ENCODE data around the gene GPR33.

The GPR33 gene, protein sequence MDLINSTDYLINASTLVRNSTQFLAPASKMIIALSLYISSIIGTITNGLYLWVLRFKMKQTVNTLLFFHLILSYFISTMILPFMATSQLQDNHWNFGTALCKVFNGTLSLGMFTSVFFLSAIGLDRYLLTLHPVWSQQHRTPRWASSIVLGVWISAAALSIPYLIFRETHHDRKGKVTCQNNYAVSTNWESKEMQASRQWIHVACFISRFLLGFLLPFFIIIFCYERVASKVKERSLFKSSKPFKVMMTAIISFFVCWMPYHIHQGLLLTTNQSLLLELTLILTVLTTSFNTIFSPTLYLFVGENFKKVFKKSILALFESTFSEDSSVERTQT

GRCh38 chr14:31487886-31488285 lies at the start of gene GPR33:
TSS of gene GPR33 (minus strand) at chr14:31488039. CDS start at chr14:31483965, 4,074 bp downstream.
- no peak for ATAC-seq (replicated peaks; ENCODE audit: extremely low read depth, poor library complexity, severe bottlenecking)
- Mint-ChIP-seq H3K27me3 (peaks cover 14% of the 10 kb centered on the region), H3K9me3 (no peaks in the 10 kb centered on the region), H3K4me1 (no peaks in the 10 kb centered on the region), H3K4me3 (no peak within 1 kb of the TSS), H3K36me3 (ENCODE audit: insufficient read depth) (no peaks in the 10 kb centered on the region), H3K27ac (ENCODE audit: low read depth) (no peak within 1 kb of the TSS)
- DNase-seq (ENCODE audit: low spot score in 2 of 2), result no peak

- Mint-ChIP-seq H3K36me3 (ENCODE audit: insufficient read depth) (no peaks in the 10 kb centered on the region), H3K4me1 (no peaks in the 10 kb centered on the region), H3K9me3 (no peaks in the 10 kb centered on the region), H3K4me3 (no peak overlapping the region), H3K27ac (ENCODE audit: low read depth) (no peak overlapping the region), H3K27me3 (peaks cover 68% of the 10 kb centered on the region)
- DNase-seq (ENCODE audit: low spot score in 2 of 2) (no peak), ATAC-seq (replicated peaks; ENCODE audit: extremely low read depth, poor library complexity, severe bottlenecking) (no peak)
Measured at GRCh38 chr14:31536201-31536960, 48.5 kb upstream of the GPR33 start.

- Mint-ChIP-seq H3K9me3 (no peaks in the 10 kb centered on the region), H3K36me3 (ENCODE audit: insufficient read depth) (no peaks in the 10 kb centered on the region), H3K4me1 (no peaks in the 10 kb centered on the region), H3K27ac (ENCODE audit: low read depth) (no peak overlapping the region), H3K27me3 (peaks cover 26% of the 10 kb centered on the region), H3K4me3 (no peak overlapping the region)
- DNase-seq (ENCODE audit: low spot score in 2 of 2) (no peak), ATAC-seq (replicated peaks; ENCODE audit: extremely low read depth, poor library complexity, severe bottlenecking) (no peak)
Measured at GRCh38 chr14:31530136-31530535, 42.3 kb upstream of the GPR33 start.

DNA sequence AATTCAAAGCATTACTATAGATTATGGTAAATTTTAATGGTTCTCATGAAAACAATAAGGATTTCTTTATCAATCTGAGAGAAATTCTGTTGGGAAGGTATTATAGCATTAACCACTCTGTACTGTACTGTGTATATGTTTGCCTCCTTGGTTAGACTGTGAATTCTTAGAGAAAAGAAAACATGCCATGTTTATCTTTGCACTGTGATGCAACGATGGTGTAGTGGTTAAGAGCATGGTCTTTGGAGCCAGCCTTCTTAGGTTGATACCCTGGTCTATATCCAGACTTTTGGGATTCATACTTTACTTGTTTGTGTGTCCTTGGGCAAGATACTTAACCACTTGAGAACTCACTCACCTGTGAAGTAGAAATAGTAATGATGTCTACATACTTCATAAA lies 41.2 kb upstream of the GPR33 start:
- H3K27ac Mint-ChIP-seq (ENCODE audit: low read depth), result no peak overlapping the region
- no peaks in the 10 kb centered on the region for H3K9me3 Mint-ChIP-seq
- H3K4me3 Mint-ChIP-seq, result no peak overlapping the region
- H3K4me1 Mint-ChIP-seq, result no peaks in the 10 kb centered on the region
- H3K36me3 Mint-ChIP-seq (ENCODE audit: insufficient read depth), result no peaks in the 10 kb centered on the region
- DNase-seq (ENCODE audit: low spot score in 2 of 2), result no peak
- ATAC-seq (replicated peaks; ENCODE audit: extremely low read depth, poor library complexity, severe bottlenecking), result no peak
- peaks cover 26% of the 10 kb centered on the region for H3K27me3 Mint-ChIP-seq

- H3K27ac Mint-ChIP-seq (ENCODE audit: low read depth), result no peak overlapping the region
- H3K4me3 Mint-ChIP-seq, result no peak overlapping the region
- DNase-seq (ENCODE audit: low spot score in 2 of 2) (no peak), ATAC-seq (replicated peaks; ENCODE audit: extremely low read depth, poor library complexity, severe bottlenecking) (no peak)
- H3K9me3 Mint-ChIP-seq, result no peaks in the 10 kb centered on the region
- peaks cover 29% of the 10 kb centered on the region for H3K27me3 Mint-ChIP-seq
- H3K36me3 Mint-ChIP-seq (ENCODE audit: insufficient read depth), result no peaks in the 10 kb centered on the region
- no peaks in the 10 kb centered on the region for H3K4me1 Mint-ChIP-seq
Measured at GRCh38 chr14:31527546-31527945, 39.7 kb upstream of the GPR33 start.

DNA sequence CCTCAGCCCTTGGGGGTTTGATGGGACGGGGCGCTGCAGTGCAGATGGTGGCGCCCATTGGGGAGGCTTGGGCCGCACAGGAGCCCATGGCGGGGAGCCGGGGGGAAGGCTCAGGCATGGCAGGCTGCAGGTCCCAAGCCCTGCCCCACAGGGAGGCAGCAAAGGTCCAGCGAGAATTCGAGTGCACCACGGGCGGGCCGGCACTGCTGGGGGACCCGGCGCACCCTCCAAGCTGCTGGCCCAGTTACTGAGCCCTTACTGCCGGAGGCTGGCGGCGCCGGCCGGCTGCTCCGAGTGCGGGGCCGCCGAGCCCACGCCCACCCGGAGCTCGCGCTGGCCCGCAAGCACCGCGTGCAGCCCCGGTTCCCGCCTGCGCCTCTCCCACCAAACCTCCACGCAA lies 39.2 kb upstream of the GPR33 start:
- DNase-seq (ENCODE audit: low spot score in 2 of 2) (no peak), ATAC-seq (replicated peaks; ENCODE audit: extremely low read depth, poor library complexity, severe bottlenecking) (no peak)
- H3K27ac Mint-ChIP-seq (ENCODE audit: low read depth), result no peak overlapping the region
- H3K4me3 Mint-ChIP-seq, result no peak overlapping the region
- H3K27me3 Mint-ChIP-seq, result peaks cover 29% of the 10 kb centered on the region
- H3K36me3 Mint-ChIP-seq (ENCODE audit: insufficient read depth), result no peaks in the 10 kb centered on the region
- H3K4me1 Mint-ChIP-seq, result no peaks in the 10 kb centered on the region
- no peaks in the 10 kb centered on the region for H3K9me3 Mint-ChIP-seq

GRCh38 chr14:31510855-31511254 lies 23.0 kb upstream of the GPR33 start:
- H3K27ac Mint-ChIP-seq (ENCODE audit: low read depth), result no peak overlapping the region
- H3K4me3 Mint-ChIP-seq, result no peak overlapping the region
- no peaks in the 10 kb centered on the region for H3K36me3 Mint-ChIP-seq (ENCODE audit: insufficient read depth)
- ATAC-seq (replicated peaks; ENCODE audit: extremely low read depth, poor library complexity, severe bottlenecking), result no peak
- H3K9me3 Mint-ChIP-seq, result no peaks in the 10 kb centered on the region
- H3K4me1 Mint-ChIP-seq, result no peaks in the 10 kb centered on the region
- DNase-seq (ENCODE audit: low spot score in 2 of 2), result no peak
- peaks cover 23% of the 10 kb centered on the region for H3K27me3 Mint-ChIP-seq

- no peak overlapping the region for H3K4me3 Mint-ChIP-seq
- no peak overlapping the region for H3K27ac Mint-ChIP-seq (ENCODE audit: low read depth)
- H3K27me3 Mint-ChIP-seq, result peaks cover 23% of the 10 kb centered on the region
- H3K4me1 Mint-ChIP-seq, result no peaks in the 10 kb centered on the region
- ATAC-seq (replicated peaks; ENCODE audit: extremely low read depth, poor library complexity, severe bottlenecking), result no peak
- no peaks in the 10 kb centered on the region for H3K36me3 Mint-ChIP-seq (ENCODE audit: insufficient read depth)
- no peak for DNase-seq (ENCODE audit: low spot score in 2 of 2)
- H3K9me3 Mint-ChIP-seq, result no peaks in the 10 kb centered on the region
Measured at GRCh38 chr14:31510222-31510621, 22.4 kb upstream of the GPR33 start.

DNA sequence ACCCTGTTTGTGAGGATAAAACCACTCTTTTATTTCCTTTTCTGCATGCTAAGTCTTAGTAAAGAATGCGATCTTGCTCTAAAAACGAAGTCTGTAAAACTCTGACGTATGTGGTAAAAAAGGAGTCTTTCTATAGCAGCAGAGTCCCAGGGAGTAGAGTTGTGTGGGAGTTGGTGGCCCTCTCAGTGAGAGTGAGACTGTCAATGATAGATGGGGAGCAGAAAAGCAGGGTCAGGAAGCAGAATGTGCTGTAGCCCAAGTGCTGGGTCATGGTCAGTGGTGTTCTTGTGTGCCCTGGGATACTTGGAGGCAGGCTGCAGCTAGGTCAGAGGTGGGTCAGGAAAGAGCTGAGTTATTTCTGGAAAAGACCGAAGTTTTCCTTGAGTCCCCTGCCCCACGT lies 20.3 kb upstream of the GPR33 start:
- Mint-ChIP-seq H3K9me3 (no peaks in the 10 kb centered on the region), H3K36me3 (ENCODE audit: insufficient read depth) (no peaks in the 10 kb centered on the region), H3K4me3 (no peak overlapping the region), H3K27ac (ENCODE audit: low read depth) (no peak overlapping the region), H3K27me3 (peaks cover 23% of the 10 kb centered on the region), H3K4me1 (no peaks in the 10 kb centered on the region)
- ATAC-seq (replicated peaks; ENCODE audit: extremely low read depth, poor library complexity, severe bottlenecking) (no peak), DNase-seq (ENCODE audit: low spot score in 2 of 2) (no peak)

DNA sequence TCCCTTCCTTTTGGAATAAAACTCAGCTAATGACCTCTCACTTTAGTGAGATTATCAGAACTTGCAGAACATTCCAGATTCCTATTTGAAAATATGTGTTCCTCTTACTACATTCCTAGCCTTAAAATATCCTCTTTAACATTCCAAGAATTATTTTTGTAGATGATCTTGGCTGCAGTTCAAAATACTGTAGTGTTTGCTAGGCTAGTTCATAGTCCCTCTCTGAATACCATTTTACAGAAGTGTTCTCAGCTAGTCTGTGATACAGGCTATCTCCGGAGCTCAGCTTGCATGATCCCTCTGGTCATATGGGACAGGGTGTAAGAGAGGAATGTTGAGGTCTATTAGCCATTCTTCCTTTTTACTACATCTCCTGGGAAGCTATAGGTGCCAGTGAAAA lies 17.6 kb upstream of the GPR33 start:
- Mint-ChIP-seq H3K36me3 (ENCODE audit: insufficient read depth) (no peaks in the 10 kb centered on the region), H3K4me3 (no peak overlapping the region), H3K9me3 (no peaks in the 10 kb centered on the region), H3K4me1 (no peaks in the 10 kb centered on the region), H3K27ac (ENCODE audit: low read depth) (no peak overlapping the region), H3K27me3 (peaks cover 23% of the 10 kb centered on the region)
- DNase-seq (ENCODE audit: low spot score in 2 of 2) (no peak), ATAC-seq (replicated peaks; ENCODE audit: extremely low read depth, poor library complexity, severe bottlenecking) (no peak)

GRCh38 chr14:31501870-31502269 lies 14.0 kb upstream of the GPR33 start:
- H3K9me3 Mint-ChIP-seq, result no peaks in the 10 kb centered on the region
- H3K4me1 Mint-ChIP-seq, result no peaks in the 10 kb centered on the region
- peaks cover 19% of the 10 kb centered on the region for H3K27me3 Mint-ChIP-seq
- H3K36me3 Mint-ChIP-seq (ENCODE audit: insufficient read depth), result no peaks in the 10 kb centered on the region
- DNase-seq (ENCODE audit: low spot score in 2 of 2) (no peak), ATAC-seq (replicated peaks; ENCODE audit: extremely low read depth, poor library complexity, severe bottlenecking) (no peak)
- H3K4me3 Mint-ChIP-seq, result no peak overlapping the region
- no peak overlapping the region for H3K27ac Mint-ChIP-seq (ENCODE audit: low read depth)

DNA sequence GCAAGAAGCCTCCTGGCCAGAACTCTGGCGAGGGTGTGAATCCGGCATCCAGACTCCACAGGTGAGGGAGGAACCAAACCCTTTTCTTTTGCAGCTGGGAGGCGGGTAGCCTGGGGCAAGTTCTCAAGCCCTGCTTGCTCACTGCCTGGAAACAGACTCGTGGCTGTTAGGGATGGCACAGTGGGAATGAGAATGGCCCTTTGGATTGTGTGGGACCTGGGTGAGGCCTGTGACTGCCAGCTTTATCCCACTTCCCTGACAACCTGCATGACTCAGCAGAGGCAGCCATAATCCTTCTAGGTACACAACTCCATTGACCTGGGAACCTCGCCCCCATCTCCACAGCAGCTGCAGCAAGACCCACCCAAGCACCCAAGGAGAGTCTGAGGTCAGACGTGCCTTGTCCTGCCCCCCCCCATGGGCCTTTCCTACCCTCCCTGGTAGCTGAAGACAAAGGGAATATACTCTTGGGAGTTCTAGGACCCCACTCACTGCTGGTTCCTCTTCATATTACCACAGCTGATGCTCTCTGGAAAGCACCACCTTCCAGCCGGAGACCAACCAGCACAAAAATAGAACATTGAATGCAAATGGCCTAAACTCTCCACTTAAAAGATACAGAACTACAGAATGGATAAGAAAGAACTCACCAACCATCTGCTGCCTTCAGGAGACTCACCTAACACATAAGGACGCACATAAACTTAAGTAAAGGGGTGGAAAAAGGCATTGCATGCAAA lies 5.1 kb upstream of the GPR33 start:
- H3K27ac Mint-ChIP-seq (ENCODE audit: low read depth), result no peak overlapping the region

More for the DNA sequence above, 5.1 kb upstream of the GPR33 start:
- H3K4me3 Mint-ChIP-seq, result no peak overlapping the region
- H3K9me3 Mint-ChIP-seq, result no peaks in the 10 kb centered on the region
- no peaks in the 10 kb centered on the region for H3K4me1 Mint-ChIP-seq
- no peaks in the 10 kb centered on the region for H3K36me3 Mint-ChIP-seq (ENCODE audit: insufficient read depth)
- H3K27me3 Mint-ChIP-seq, result peaks cover 64% of the 10 kb centered on the region
- ATAC-seq (replicated peaks; ENCODE audit: extremely low read depth, poor library complexity, severe bottlenecking), result no peak
- DNase-seq (ENCODE audit: low spot score in 2 of 2), result no peak
